Hepatocyte (in vitro differentiated cells): ENCODE data around the gene NRP1. TPM values are rescaled to one million over a fixed set of nuclear protein-coding genes. Genes with fewer than 3 reads are reported as not detected.

Experiments used
- DNase-seq: peaks from one replicate; pipeline ENCODE4 v3.0.0-alpha.2; 2016; ENCODE audit warnings: low spot score
- H2AFZ ChIP-seq: fragments of 200-600 bp; sonication (generic); 2 replicates; pipeline ENCODE4 v1.6.0; 2016; ENCODE audit warnings: antibody characterized with exemption, mild to moderate bottlenecking
- H3K27ac ChIP-seq: fragments of 200-600 bp; sonication (generic); 2 replicates; pipeline ENCODE4 v1.5.1; 2016; ENCODE audit warnings: mild to moderate bottlenecking
- H3K27me3 ChIP-seq: fragments of 200-600 bp; sonication (generic); 2 replicates; pipeline ENCODE4 v1.6.1; 2016
- H3K36me3 ChIP-seq: fragments of 200-600 bp; sonication (generic); replicated peaks from 2 replicates; pipeline ENCODE4 v1.5.1; 2016; ENCODE audit warnings: low read depth; ENCODE audit not compliant: insufficient read depth
- H3K4me1 ChIP-seq: fragments of 200-600 bp; sonication (generic); 2 replicates; pipeline ENCODE4 v1.5.1; 2016; ENCODE audit warnings: mild to moderate bottlenecking, moderate library complexity; ENCODE audit not compliant: insufficient read depth
- H3K4me2 ChIP-seq: fragments of 200-600 bp; sonication (generic); 2 replicates; pipeline ENCODE4 v1.6.0; 2016
- H3K4me3 ChIP-seq: fragments of 200-600 bp; sonication (generic); 2 replicates; pipeline ENCODE4 v1.5.1; 2016; ENCODE audit warnings: mild to moderate bottlenecking
- H3K79me2 ChIP-seq: fragments of 200-600 bp; sonication (generic); 2 replicates; pipeline ENCODE4 v1.6.0; 2017; ENCODE audit warnings: mild to moderate bottlenecking
- H3K9me2 ChIP-seq: fragments of 200-600 bp; sonication (generic); replicated peaks from 2 replicates; pipeline ENCODE4 v1.6.0; 2017; ENCODE audit warnings: mild to moderate bottlenecking; ENCODE audit not compliant: insufficient read depth
- H3K9me3 ChIP-seq: fragments of 200-600 bp; sonication (generic); 2 replicates; pipeline ENCODE4 v1.5.1; 2016; ENCODE audit warnings: low read depth, mild to moderate bottlenecking
- H4K20me1 ChIP-seq: fragments of 200-600 bp; sonication (generic); 2 replicates; pipeline ENCODE4 v1.6.0; 2016; ENCODE audit warnings: mild to moderate bottlenecking; ENCODE audit not compliant: insufficient read depth, poor library complexity, severe bottlenecking
- EZH2 ChIP-seq: fragments of 200-600 bp; sonication (generic); IDR thresholded peaks from 2 replicates; pipeline ENCODE4 v1.6.1; 2016; ENCODE audit warnings: antibody characterized with exemption, mild to moderate bottlenecking, borderline replicate concordance
- EZH2phosphoT487 ChIP-seq: fragments of 200-600 bp; sonication (generic); IDR thresholded peaks from one replicate; pipeline ENCODE4 v1.6.1; 2018; ENCODE audit warnings: antibody characterized with exemption, mild to moderate bottlenecking, low read depth, moderate library complexity; ENCODE audit not compliant: unreplicated experiment, severe bottlenecking
- WGBS: methylation state at CpG from one replicate; pipeline ENCODE4 v1.1.6; 2016; ENCODE audit warnings: low lambda C conversion rate; ENCODE audit errors: missing lambda C conversion rate; 5-methylcytosine and 5-hydroxymethylcytosine counted together
- polyA plus RNA-seq: library from polyadenylated mRNA; unstranded; fragments of >200 nt; fragmentation: Nextera tagmentation; extraction: Ambion mirVana; gene quantifications from 2 replicates; pipeline ENCODE4 v1.2.1, GENCODE V29; 2016
- total RNA-seq: library from RNA; depleted of rRNA; stranded (reverse); fragments of >200 nt; gene quantifications from 2 replicates; pipeline ENCODE4 v1.2.3, GENCODE V29; 2014
- TF ChIP-seq, protein P1 (sequence below): fragments of 200-600 bp; sonication (generic); IDR thresholded peaks from 2 replicates; pipeline ENCODE4 v1.5.1; 2016; ENCODE audit warnings: antibody characterized with exemption, mild to moderate bottlenecking; ENCODE audit not compliant: poor library complexity

NRP1 gene
- total and polyA plus RNA-seq, 2 experiments from 2014 or later: 32.2 to 46.9 TPM

DNA sequence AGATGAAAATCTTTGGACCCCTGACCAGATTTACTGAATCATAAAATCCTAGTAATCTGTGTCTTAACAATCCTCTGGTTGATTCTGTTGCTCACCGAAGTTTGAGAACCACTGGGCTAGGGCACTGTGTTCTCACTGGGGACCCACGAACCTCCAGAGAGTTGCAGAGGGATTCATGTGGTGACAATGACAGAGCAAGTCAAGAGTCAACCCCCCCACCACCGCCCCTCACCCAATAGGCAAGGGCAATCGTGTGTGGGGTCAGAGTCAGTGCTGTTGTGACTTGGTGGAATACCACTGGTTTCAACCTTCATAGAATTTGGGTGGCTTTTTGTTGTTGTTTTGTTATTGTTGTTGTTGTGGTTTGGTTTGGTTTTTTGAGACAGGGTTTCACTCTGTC, 23.5 kb upstream of the NRP1 start:
- no peaks in the 10 kb centered on the region for H3K27me3 ChIP-seq
- DNase-seq: no peak
- WGBS: 80% methylated on average over 4 of the region's 4 CpGs

DNA sequence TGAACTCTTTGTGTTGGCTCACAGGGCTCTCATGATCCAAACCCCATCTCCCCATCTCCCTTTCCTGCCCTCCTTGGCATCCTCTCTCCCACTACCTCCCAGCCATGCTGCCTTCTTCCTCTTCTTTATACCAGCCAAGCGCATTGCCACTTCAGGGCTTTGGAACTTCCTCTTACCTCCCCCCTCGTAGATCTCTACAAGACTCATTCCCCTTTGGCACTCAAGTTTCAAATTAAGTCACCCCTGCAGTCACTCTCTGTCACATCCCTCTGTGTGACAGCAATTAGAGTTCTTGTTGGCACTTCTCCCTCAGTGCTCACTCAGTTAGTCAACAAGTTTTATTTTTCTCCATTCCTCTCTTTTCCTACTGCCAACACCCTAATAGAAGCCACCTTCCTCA, 20.8 kb upstream of the NRP1 start:
- peaks cover 5% of the 10 kb centered on the region for H3K4me1 ChIP-seq
- no peaks in the 10 kb centered on the region for H3K27me3 ChIP-seq
- no peak overlapping the region for H3K4me2 ChIP-seq
- no peak overlapping the region for H3K4me3 ChIP-seq
- no peak overlapping the region for H3K27ac ChIP-seq
- no peaks in the 10 kb centered on the region for H4K20me1 ChIP-seq
- no peaks in the 10 kb centered on the region for H3K9me3 ChIP-seq
- H3K9me2 ChIP-seq: no peaks in the 10 kb centered on the region
- TF ChIP-seq, protein P1, sequence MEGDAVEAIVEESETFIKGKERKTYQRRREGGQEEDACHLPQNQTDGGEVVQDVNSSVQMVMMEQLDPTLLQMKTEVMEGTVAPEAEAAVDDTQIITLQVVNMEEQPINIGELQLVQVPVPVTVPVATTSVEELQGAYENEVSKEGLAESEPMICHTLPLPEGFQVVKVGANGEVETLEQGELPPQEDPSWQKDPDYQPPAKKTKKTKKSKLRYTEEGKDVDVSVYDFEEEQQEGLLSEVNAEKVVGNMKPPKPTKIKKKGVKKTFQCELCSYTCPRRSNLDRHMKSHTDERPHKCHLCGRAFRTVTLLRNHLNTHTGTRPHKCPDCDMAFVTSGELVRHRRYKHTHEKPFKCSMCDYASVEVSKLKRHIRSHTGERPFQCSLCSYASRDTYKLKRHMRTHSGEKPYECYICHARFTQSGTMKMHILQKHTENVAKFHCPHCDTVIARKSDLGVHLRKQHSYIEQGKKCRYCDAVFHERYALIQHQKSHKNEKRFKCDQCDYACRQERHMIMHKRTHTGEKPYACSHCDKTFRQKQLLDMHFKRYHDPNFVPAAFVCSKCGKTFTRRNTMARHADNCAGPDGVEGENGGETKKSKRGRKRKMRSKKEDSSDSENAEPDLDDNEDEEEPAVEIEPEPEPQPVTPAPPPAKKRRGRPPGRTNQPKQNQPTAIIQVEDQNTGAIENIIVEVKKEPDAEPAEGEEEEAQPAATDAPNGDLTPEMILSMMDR: no peak
- TF ChIP-seq EZH2phosphoT487: no peak
- no peak for DNase-seq
- H3K36me3 ChIP-seq: no peaks in the 10 kb centered on the region
- no peaks in the 10 kb centered on the region for H3K79me2 ChIP-seq
- no peak overlapping the region for H2AFZ ChIP-seq
- WGBS: 55% methylated on average over 2 of the region's 2 CpGs

More for the DNA sequence above, 23.5 kb upstream of the NRP1 start:
- Histone ChIP-seq H3K4me2 (no peak overlapping the region), H3K4me3 (no peak overlapping the region), H3K79me2 (no peaks in the 10 kb centered on the region), H3K9me2 (no peaks in the 10 kb centered on the region), H3K9me3 (no peaks in the 10 kb centered on the region), H3K27ac (no peak overlapping the region), H3K36me3 (no peaks in the 10 kb centered on the region), H2AFZ (no peak overlapping the region), H4K20me1 (no peaks in the 10 kb centered on the region), H3K4me1 (no peaks in the 10 kb centered on the region)
- TF ChIP-seq EZH2 (no peak), EZH2phosphoT487 (no peak)
- TF ChIP-seq, protein P1: no peak

DNA sequence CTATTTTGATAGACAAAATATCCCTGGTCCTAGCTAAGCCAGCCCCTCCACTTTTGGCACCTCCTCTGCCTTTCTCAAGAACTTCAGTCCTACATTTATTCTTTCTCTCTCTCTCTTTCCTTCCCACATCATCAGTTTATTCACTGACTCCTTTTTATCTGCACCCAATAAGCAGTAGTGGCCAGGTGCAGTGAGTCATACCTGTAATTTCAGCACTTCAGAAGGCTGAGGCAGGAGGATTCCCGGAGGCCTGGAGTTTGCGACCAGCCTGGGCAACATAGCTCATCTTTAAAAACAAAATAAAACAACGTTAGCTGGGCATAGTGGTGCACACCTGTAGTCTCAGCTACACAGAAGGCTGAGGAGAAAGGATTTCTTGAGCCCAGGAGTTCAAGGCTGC, 19.4 kb upstream of the NRP1 start:
- TF ChIP-seq, protein P1: no peak
- TF ChIP-seq EZH2phosphoT487: no peak
- TF ChIP-seq EZH2: no peak
- H2AFZ ChIP-seq: no peak overlapping the region
- DNase-seq: no peak
- no peaks in the 10 kb centered on the region for H3K9me2 ChIP-seq
- H3K9me3 ChIP-seq: no peaks in the 10 kb centered on the region
- no peak overlapping the region for H3K4me3 ChIP-seq
- H3K4me1 ChIP-seq: peaks cover 5% of the 10 kb centered on the region
- no peak overlapping the region for H3K27ac ChIP-seq
- H3K79me2 ChIP-seq: no peaks in the 10 kb centered on the region
- WGBS: 51% methylated on average over 3 of the region's 3 CpGs
- H3K36me3 ChIP-seq: no peaks in the 10 kb centered on the region
- H3K4me2 ChIP-seq: no peak overlapping the region
- no peaks in the 10 kb centered on the region for H4K20me1 ChIP-seq
- no peaks in the 10 kb centered on the region for H3K27me3 ChIP-seq

DNA sequence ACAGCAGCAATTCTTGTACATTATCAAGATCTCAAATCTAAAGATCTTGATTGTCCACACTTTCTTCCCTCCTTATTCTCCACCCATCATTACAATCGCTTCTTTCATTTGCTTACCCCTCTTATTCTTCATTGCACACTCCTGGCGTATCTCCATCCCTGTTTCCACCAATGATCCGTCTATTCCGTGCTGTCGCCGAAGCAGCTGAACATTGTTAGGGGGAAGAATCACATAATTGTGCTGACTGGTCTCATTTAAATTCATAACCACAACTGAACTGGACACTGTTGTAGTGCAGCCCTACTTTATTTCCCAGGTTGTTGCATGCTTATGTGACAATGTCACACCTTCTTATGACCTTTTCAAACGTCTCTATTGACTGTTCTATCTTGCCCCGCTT, 18.9 kb upstream of the NRP1 start:
- no peak overlapping the region for H3K27ac ChIP-seq
- TF ChIP-seq EZH2phosphoT487 (no peak), EZH2 (no peak)
- TF ChIP-seq, protein P1: no peak
- H3K79me2 ChIP-seq: no peaks in the 10 kb centered on the region
- H3K4me2 ChIP-seq: no peak overlapping the region
- peaks cover 5% of the 10 kb centered on the region for H3K4me1 ChIP-seq
- no peaks in the 10 kb centered on the region for H4K20me1 ChIP-seq
- H3K4me3 ChIP-seq: no peak overlapping the region
- H3K36me3 ChIP-seq: no peaks in the 10 kb centered on the region
- no peak for DNase-seq
- 89% methylated on average over 8 of the region's 8 CpGs for WGBS
- no peaks in the 10 kb centered on the region for H3K9me3 ChIP-seq
- H2AFZ ChIP-seq: no peak overlapping the region
- H3K9me2 ChIP-seq: no peaks in the 10 kb centered on the region
- no peaks in the 10 kb centered on the region for H3K27me3 ChIP-seq
